CD14-positive monocyte (primary cell): Measurements from ENCODE around the gene CLEC11A. TPM values are rescaled to one million over a fixed set of nuclear protein-coding genes. Genes with fewer than 3 reads are reported as not detected.

Experiments used
- DNase-seq, 3 donors: peaks; one replicate each; pipeline ENCODE4 v3.0.0-alpha.2; 2011 to 2022
- H2AFZ ChIP-seq: 2 replicates; pipeline ENCODE4 v1.6.0; 2012; ENCODE audit warnings: mild to moderate bottlenecking, low read depth, low read length, inconsistent platforms; ENCODE audit not compliant: insufficient read depth, poor library complexity, severe bottlenecking
- H3K27ac ChIP-seq, 2 donors: 1 replicate in 1 of 2; 2 replicates in 1 of 2; pipeline ENCODE4 v1.5.1; 2012 to 2013; ENCODE audit warnings: low read length in 2 of 2, control low read depth in 1 of 2, inconsistent platforms in 1 of 2, low read depth in 1 of 2, mild to moderate bottlenecking in 1 of 2
- H3K27me3 ChIP-seq, 2 donors: one replicate each; pipeline versions ENCODE4 v1.6.0 to v1.6.1; 2011 to 2013; ENCODE audit warnings: low read length in 2 of 2; ENCODE audit not compliant: control insufficient read depth in 2 of 2, insufficient read depth in 2 of 2
- H3K36me3 ChIP-seq, 2 donors: replicated peaks in 1 of 2; 1 replicate in 1 of 2; 2 replicates in 1 of 2; pipeline versions ENCODE4 v1.5.1 to v1.6.1; 2012 to 2013; ENCODE audit warnings: low read length in 2 of 2, control low read depth in 1 of 2, inconsistent platforms in 1 of 2, mild to moderate bottlenecking in 1 of 2; ENCODE audit not compliant: insufficient read depth in 2 of 2, control insufficient read depth in 1 of 2
- H3K4me1 ChIP-seq, 2 donors: 1 replicate in 1 of 2; 2 replicates in 1 of 2; pipeline versions ENCODE4 v1.5.1 to v1.6.1; 2012 to 2013; ENCODE audit warnings: low read length in 2 of 2, control low read depth in 1 of 2, inconsistent platforms in 1 of 2, mild to moderate bottlenecking in 1 of 2, moderate library complexity in 1 of 2; ENCODE audit not compliant: insufficient read depth in 2 of 2, control insufficient read depth in 1 of 2
- H3K4me2 ChIP-seq: replicated peaks from 2 replicates; pipeline ENCODE3; 2012; ENCODE audit warnings: low read length, moderate library complexity, mild to moderate bottlenecking; ENCODE audit not compliant: poor library complexity, severe bottlenecking; ENCODE audit errors: extremely low read depth
- H3K4me3 ChIP-seq, 3 experiments: fragments of 200-600 bp in 1 of 3; sonication (generic) in 1 of 3; replicated peaks in 1 of 3; 1 replicate in 2 of 3; 2 replicates in 1 of 3; pipeline ENCODE4 v1.5.1; 2011 to 2013; ENCODE audit warnings: low read length in 3 of 3, mild to moderate bottlenecking in 3 of 3, control low read depth in 2 of 3, low read depth in 2 of 3, inconsistent platforms in 1 of 3, moderate library complexity in 1 of 3
- H3K79me2 ChIP-seq: 2 replicates; pipeline ENCODE4 v1.6.0; 2012; ENCODE audit warnings: mild to moderate bottlenecking, control low read depth, inconsistent platforms, low read length, moderate library complexity; ENCODE audit not compliant: insufficient read depth
- H3K9ac ChIP-seq: 2 replicates; pipeline ENCODE4 v1.6.0; 2017; ENCODE audit warnings: low read length, mild to moderate bottlenecking; ENCODE audit not compliant: insufficient read depth, poor library complexity, severe bottlenecking
- H3K9me3 ChIP-seq, 2 donors: replicated peaks in 1 of 2; 1 replicate in 1 of 2; 2 replicates in 1 of 2; pipeline versions ENCODE4 v1.5.1 to v1.6.1; 2012 to 2013; ENCODE audit warnings: low read length in 2 of 2, control low read depth in 1 of 2; ENCODE audit not compliant: control insufficient read depth in 1 of 2, insufficient read depth in 1 of 2
- H4K20me1 ChIP-seq: 2 replicates; pipeline ENCODE4 v1.6.0; 2012; ENCODE audit warnings: mild to moderate bottlenecking, low read length, control low read depth, moderate library complexity; ENCODE audit not compliant: insufficient read depth
- H3K27ac Mint-ChIP-seq, 7 donors: one replicate each; pipeline ENCODE4 v1.8.0; 2020; ENCODE audit warnings: mild to moderate bottlenecking in 7 of 7, mixed read lengths in 7 of 7, moderate library complexity in 6 of 7, inconsistent platforms in 2 of 7
- H3K27me3 Mint-ChIP-seq, 3 donors: one replicate each; pipeline ENCODE4 v1.8.0; 2021 to 2022; ENCODE audit warnings: low read depth in 3 of 3, mild to moderate bottlenecking in 3 of 3, mixed read lengths in 3 of 3, moderate library complexity in 3 of 3, inconsistent platforms in 1 of 3
- H3K36me3 Mint-ChIP-seq, 2 donors: one replicate each; pipeline ENCODE4 v1.8.0; 2020; ENCODE audit warnings: mixed read lengths in 2 of 2, inconsistent platforms in 1 of 2, mild to moderate bottlenecking in 1 of 2
- H3K4me1 Mint-ChIP-seq: one replicate; pipeline ENCODE4 v1.8.0; 2020; ENCODE audit warnings: mild to moderate bottlenecking, mixed read lengths
- H3K4me3 Mint-ChIP-seq, 2 donors: one replicate each; pipeline ENCODE4 v1.8.0; 2020; ENCODE audit warnings: mild to moderate bottlenecking in 2 of 2, mixed read lengths in 2 of 2, moderate library complexity in 1 of 2
- H3K9me3 Mint-ChIP-seq, 7 donors: one replicate each; pipeline ENCODE4 v1.8.0; 2020 to 2022; ENCODE audit warnings: mixed read lengths in 7 of 7, mild to moderate bottlenecking in 6 of 7, moderate library complexity in 6 of 7, inconsistent platforms in 2 of 7
- CTCF ChIP-seq: fragments of 200-600 bp; IDR thresholded peaks from one replicate; pipeline ENCODE4 v1.8.0; 2022; ENCODE audit warnings: antibody characterized with exemption, mild to moderate bottlenecking
- WGBS: methylation state at CpG from one replicate; pipeline ENCODE4 v1.1.5; 2013; ENCODE audit warnings: missing lambda C conversion rate; ENCODE audit not compliant: insufficient coverage; 5-methylcytosine and 5-hydroxymethylcytosine counted together
- intact Hi-C, 2 donors: fragments of 100-400 bp; cut with micrococcal nuclease; formaldehyde crosslinking; loops; one replicate each; pipeline versions ENCODE4 v1.15.0 to v1.15.1; 2023
- polyA plus RNA-seq, 3 donors: library from polyadenylated mRNA; depleted of rRNA in 1 of 3; unstranded in 2 of 3; stranded (reverse) in 1 of 3; fragments of 300-500 nt in 2 of 3; fragments of >200 nt in 1 of 3; fragmentation: Illumina TruSeq in 2 of 3; gene quantifications; 1 replicate in 2 of 3; 2 replicates in 1 of 3; pipeline ENCODE4 v1.2.3, GENCODE V29; 2012 to 2021

The CLEC11A gene
- polyA plus RNA-seq, 3 donors: 8.2 to 49.1 (median 12.4) TPM

DNA sequence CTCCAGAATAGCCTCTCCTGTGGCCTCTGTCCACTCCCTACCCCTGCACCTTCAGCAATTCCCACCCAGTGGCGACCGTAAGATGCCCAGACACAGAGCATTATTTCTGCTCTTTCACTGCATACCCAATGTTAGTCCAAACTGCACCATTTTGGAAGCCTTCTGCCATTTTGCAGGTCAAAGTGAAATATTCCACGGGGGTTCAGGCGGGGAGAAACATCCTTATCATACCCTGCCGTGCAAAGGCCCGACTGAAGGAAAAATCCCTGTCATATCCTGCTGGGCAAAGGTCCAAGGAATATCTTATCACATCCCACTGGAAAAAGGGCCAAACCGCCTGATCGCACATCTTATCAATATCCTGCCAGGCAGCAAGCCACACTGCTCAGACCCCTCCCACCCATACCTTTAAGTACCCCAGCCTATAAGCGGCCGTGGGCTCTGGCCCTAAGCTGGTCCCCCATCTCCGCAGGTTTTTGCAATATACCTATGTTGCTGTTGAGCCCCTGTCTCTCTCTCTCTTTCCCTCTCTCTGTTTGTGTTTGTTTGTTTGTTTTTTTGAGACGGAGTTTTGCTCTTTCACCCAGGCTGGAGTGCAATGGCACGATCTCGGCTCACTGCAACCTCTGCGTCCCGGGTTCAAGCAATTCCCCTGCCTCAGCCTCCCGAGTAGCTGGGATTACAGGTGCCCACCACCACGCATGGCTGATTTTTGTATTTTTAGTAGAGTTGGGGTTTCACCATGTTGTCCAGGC, 18.2 kb downstream of the CLEC11A start:
- Mint-ChIP-seq H3K36me3 (no peaks in the 10 kb centered on the region), H3K27ac (peak overlapping the region in 1 of 7 donors; percentile 75), H3K27me3 (peaks cover 9 to 35% (median 16%) of the 10 kb centered on the region in 3 donors), H3K9me3 (peaks cover 0 to 2% (median 0%) of the 10 kb centered on the region in 7 donors), H3K4me1 (peaks cover 2% of the 10 kb centered on the region), H3K4me3 (no peak overlapping the region)
- WGBS: 67% methylated on average over 12 of the region's 18 CpGs
- Histone ChIP-seq H3K4me1 (no peaks in the 10 kb centered on the region), H3K9me3 (no peaks in the 10 kb centered on the region), H3K9ac (no peak overlapping the region), H3K27me3 (peaks cover 0 to 5% of the 10 kb centered on the region in 2 donors), H2AFZ (no peak overlapping the region), H3K36me3 (no peaks in the 10 kb centered on the region), H3K27ac (no peak overlapping the region), H3K79me2 (no peaks in the 10 kb centered on the region), H3K4me3 (no peak overlapping the region), H3K4me2 (no peak overlapping the region), H4K20me1 (no peaks in the 10 kb centered on the region)
- no peak for DNase-seq
- TF ChIP-seq CTCF: no peak
- intact Hi-C loops: no loop called here

- WGBS: 93% methylated on average over 3 of the region's 6 CpGs
- Histone ChIP-seq H3K27me3 (peaks cover 0 to 5% of the 10 kb centered on the region in 2 donors), H3K9me3 (no peaks in the 10 kb centered on the region), H3K36me3 (no peaks in the 10 kb centered on the region), H4K20me1 (no peaks in the 10 kb centered on the region), H3K27ac (no peak overlapping the region), H3K4me1 (no peaks in the 10 kb centered on the region), H3K79me2 (no peaks in the 10 kb centered on the region), H2AFZ (no peak overlapping the region), H3K4me2 (no peak overlapping the region), H3K9ac (no peak overlapping the region), H3K4me3 (no peak overlapping the region)
- H3K36me3 Mint-ChIP-seq: no peaks in the 10 kb centered on the region
- DNase-seq: no peak
- H3K4me1 Mint-ChIP-seq: peaks cover 2% of the 10 kb centered on the region
- TF ChIP-seq CTCF: no peak
- intact Hi-C loops: no loop called here
- H3K9me3 Mint-ChIP-seq: peaks cover 0 to 2% (median 0%) of the 10 kb centered on the region in 7 donors
- H3K27me3 Mint-ChIP-seq: peaks cover 7 to 26% (median 15%) of the 10 kb centered on the region in 3 donors
- H3K4me3 Mint-ChIP-seq: no peak overlapping the region
- H3K27ac Mint-ChIP-seq: no peak overlapping the region
Measured at GRCh38 chr19:50743537-50743936, 20.4 kb downstream of the CLEC11A start.
